Caco-2 (cell line): ENCODE measurements around the gene EFNA3. TPM values are rescaled to one million over a fixed set of nuclear protein-coding genes. Genes with fewer than 3 reads are reported as not detected.
"Not testable (repeated sequence)": the region's sequence is repeated elsewhere in the genome, so short reads cannot be mapped to it uniquely, and the experiment has no call there.

ENCODE experiments used
- BruUV-seq: library from RNA; stranded (reverse); fragments of 400-500 nt; replicated peaks from 2 replicates; lab custom pipeline; 2021; lab: Mats Ljungman, UMichigan
- CTCF ChIA-PET: fragments of 300-600 bp; sonication (Branson Sonifier 250); formaldehyde crosslinking; loops from one replicate; lab custom pipeline; 2022; ENCODE audit warnings: antibody characterized with exemption; lab: Charles Lee
- POLR2A ChIA-PET: fragments of 300-600 bp; sonication (Branson Sonifier 250); formaldehyde crosslinking; loops from one replicate; lab custom pipeline; 2022; ENCODE audit warnings: antibody characterized with exemption; lab: Charles Lee
- DNase-seq, 2 experiments: peaks; one replicate each; pipeline versions ENCODE4 v3.0.0 to v3.0.0-alpha.2; 2020 to 2022
- H3K27me3 ChIP-seq: replicated peaks from 2 replicates; pipeline ENCODE4 v1.6.0; 2011; ENCODE audit warnings: low read length; ENCODE audit not compliant: control insufficient read depth, insufficient read depth
- H3K36me3 ChIP-seq: 2 replicates; pipeline ENCODE4 v1.5.1; 2011; ENCODE audit warnings: low read length; ENCODE audit not compliant: control insufficient read depth, insufficient read depth
- H3K4me1 ChIP-seq: fragments of 250-450 bp; sonication (Bioruptor Pico); 2 replicates; pipeline ENCODE4 v1.5.1; 2020; ENCODE audit warnings: mild to moderate bottlenecking
- H3K4me3 ChIP-seq: 2 replicates; pipeline ENCODE4 v1.5.1; 2011; ENCODE audit warnings: low read depth, mild to moderate bottlenecking, control low read depth, low read length
- H3K9me3 ChIP-seq: fragments of 250-450 bp; sonication (Bioruptor Pico); 2 replicates; pipeline ENCODE4 v1.5.1; 2020; ENCODE audit warnings: mild to moderate bottlenecking, moderate library complexity
- H3K27ac Mint-ChIP-seq: one replicate; pipeline ENCODE4 v1.8.0; 2022; ENCODE audit warnings: mixed read lengths; ENCODE audit not compliant: unreplicated experiment
- H3K27me3 Mint-ChIP-seq: one replicate; pipeline ENCODE4 v1.8.0; 2022; ENCODE audit warnings: mixed read lengths; ENCODE audit not compliant: insufficient read depth, unreplicated experiment
- H3K36me3 Mint-ChIP-seq: one replicate; pipeline ENCODE4 v1.8.0; 2022; ENCODE audit warnings: mild to moderate bottlenecking, mixed read lengths; ENCODE audit not compliant: insufficient read depth, unreplicated experiment
- H3K4me1 Mint-ChIP-seq: one replicate; pipeline ENCODE4 v1.8.0; 2022; ENCODE audit warnings: low read depth, mixed read lengths; ENCODE audit not compliant: unreplicated experiment
- H3K4me3 Mint-ChIP-seq: one replicate; pipeline ENCODE4 v1.8.0; 2022; ENCODE audit warnings: mild to moderate bottlenecking, moderate library complexity, mixed read lengths; ENCODE audit not compliant: unreplicated experiment
- H3K9me3 Mint-ChIP-seq: one replicate; pipeline ENCODE4 v1.8.0; 2022; ENCODE audit warnings: mixed read lengths; ENCODE audit not compliant: unreplicated experiment
- CTCF ChIP-seq, 2 experiments: fragments of 200-600 bp in 1 of 2; IDR thresholded peaks; 1 replicate in 1 of 2; 2 replicates in 1 of 2; pipeline versions ENCODE4 v1.5.1 to v1.8.0; 2011 to 2022; ENCODE audit warnings: antibody characterized with exemption in 1 of 2, control low read depth in 1 of 2, inconsistent platforms in 1 of 2, low read depth in 1 of 2, low read length in 1 of 2, mild to moderate bottlenecking in 1 of 2, moderate library complexity in 1 of 2; ENCODE audit not compliant: insufficient read depth in 1 of 2, severe bottlenecking in 1 of 2, unreplicated experiment in 1 of 2
- intact Hi-C: fragments of 100-400 bp; cut with micrococcal nuclease; formaldehyde crosslinking; loops from one replicate; pipeline ENCODE4 v1.10.0; 2022; ENCODE audit not compliant: unreplicated experiment
- total RNA-seq: library from RNA; stranded (reverse); gene quantifications from 2 replicates; pipeline ENCODE4 v1.2.3, GENCODE V29; 2022

EFNA3 gene
- total RNA-seq, 1 experiment from 2014 or later: 3.5 TPM

GRCh38 chr1:155116113-155116764 is 37.6 kb downstream of the EFNA3 start:
- H3K9me3 ChIP-seq: no peaks in the 10 kb centered on the region
- Mint-ChIP-seq H3K4me1 (peaks cover 9% of the 10 kb centered on the region), H3K4me3 (no peak overlapping the region), H3K27me3 (no peaks in the 10 kb centered on the region), H3K27ac (no peak overlapping the region), H3K9me3 (no peaks in the 10 kb centered on the region), H3K36me3 (no peaks in the 10 kb centered on the region)
- peaks cover 17% of the 10 kb centered on the region for H3K4me1 ChIP-seq
- H3K36me3 ChIP-seq: no peaks in the 10 kb centered on the region
- CTCF ChIA-PET: interaction anchor here (0.6 to 1.1 kb wide), 2 partner anchors 14 to 25 kb away, joined by 3 to 5 read pairs; no protein-coding TSS in a partner anchor
- TF ChIP-seq CTCF (IDR thresholded peaks at IDR 0.05; ENCODE audit: insufficient read depth in 1 of 2, low read depth in 1 of 2, low read length in 1 of 2, severe bottlenecking in 1 of 2, unreplicated experiment in 1 of 2): no peak
- no peak for DNase-seq
- no peaks in the 10 kb centered on the region for H3K27me3 ChIP-seq
- no TSS peak for BruUV-seq
- POLR2A ChIA-PET: no interaction called here
- intact Hi-C loops: no loop called here
- no peak overlapping the region for H3K4me3 ChIP-seq

DNA sequence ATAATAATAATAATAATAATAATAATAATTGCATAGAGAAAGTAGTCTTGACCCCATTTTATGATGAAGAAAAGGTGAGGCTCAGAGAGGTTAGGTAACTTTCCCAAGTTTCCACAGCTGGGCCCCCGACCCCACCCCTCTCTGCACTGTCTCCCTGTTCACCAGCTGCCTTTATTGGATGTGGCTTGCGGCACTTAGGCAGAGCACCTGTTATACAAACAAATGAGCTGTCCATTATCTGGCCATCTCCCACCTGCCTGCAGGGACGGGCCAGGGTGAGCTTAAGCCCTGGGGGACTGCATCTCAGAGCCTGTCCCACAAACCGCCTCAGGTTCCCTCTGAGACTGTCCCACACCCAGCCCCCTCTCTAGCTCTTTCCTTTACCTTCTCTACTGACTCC is 39.0 kb downstream of the EFNA3 start:
- no TSS peak for BruUV-seq
- no peak for TF ChIP-seq CTCF (IDR thresholded peaks at IDR 0.05; ENCODE audit: insufficient read depth in 1 of 2, low read depth in 1 of 2, low read length in 1 of 2, severe bottlenecking in 1 of 2, unreplicated experiment in 1 of 2)
- H3K36me3 Mint-ChIP-seq: no peaks in the 10 kb centered on the region
- peaks cover 13% of the 10 kb centered on the region for H3K4me1 Mint-ChIP-seq
- DNase-seq: peak in 1 of 2 experiments; percentile 71
- ChIA-PET POLR2A (no interaction called here), CTCF (interaction anchor here (0.9 to 1.2 kb wide), 4 partner anchors 8 to 55 kb away, joined by 4 to 7 read pairs (median 4); partner anchors contain the start of gene KRTCAP2)
- no peaks in the 10 kb centered on the region for H3K36me3 ChIP-seq
- H3K27me3 Mint-ChIP-seq: no peaks in the 10 kb centered on the region
- no peak overlapping the region for H3K4me3 Mint-ChIP-seq
- H3K4me1 ChIP-seq: peaks cover 22% of the 10 kb centered on the region
- no peaks in the 10 kb centered on the region for H3K9me3 ChIP-seq
- intact Hi-C loops: no loop called here
- H3K27ac Mint-ChIP-seq: no peak overlapping the region
- no peak overlapping the region for H3K4me3 ChIP-seq
- H3K27me3 ChIP-seq: no peaks in the 10 kb centered on the region
- H3K9me3 Mint-ChIP-seq: no peaks in the 10 kb centered on the region

GRCh38 chr1:155118090-155118489 is 39.5 kb downstream of the EFNA3 start:
- BruUV-seq, H3K4me3 ChIP-seq, DNase-seq, H3K36me3 ChIP-seq, H3K27me3 Mint-ChIP-seq, H3K36me3 Mint-ChIP-seq, POLR2A ChIA-PET, H3K9me3 ChIP-seq, H3K4me3 Mint-ChIP-seq, H3K27me3 ChIP-seq, H3K27ac Mint-ChIP-seq, H3K9me3 Mint-ChIP-seq, intact Hi-C loops: not testable (repeated sequence)
- peaks cover 22% of the 10 kb centered on the region for H3K4me1 ChIP-seq
- peaks cover 13% of the 10 kb centered on the region for H3K4me1 Mint-ChIP-seq
- CTCF ChIA-PET: interaction anchor here (0.9 to 1.2 kb wide), 3 partner anchors 8 to 55 kb away, joined by 4 to 7 read pairs (median 4); partner anchors contain the start of gene KRTCAP2
